Ishikawa (cell line): Measurements from ENCODE around the gene SSMEM1.

Source experiments
- CEBPB ChIP-seq: IDR thresholded peaks from 2 replicates; pipeline ENCODE4 v1.6.1; 2012
- CREB1 ChIP-seq: IDR thresholded peaks from 2 replicates; pipeline ENCODE4 v1.6.1; 2012; ENCODE audit warnings: low read depth
- RAD21 ChIP-seq: IDR thresholded peaks from 2 replicates; pipeline ENCODE4 v1.6.1; 2012; ENCODE audit warnings: low read depth
- TAF1 ChIP-seq: IDR thresholded peaks from 2 replicates; pipeline ENCODE4 v1.6.1; 2012; ENCODE audit warnings: low read depth, mild to moderate bottlenecking
- TEAD4 ChIP-seq: IDR thresholded peaks from 2 replicates; pipeline ENCODE4 v1.6.1; 2012
- YY1 ChIP-seq: IDR thresholded peaks from 2 replicates; pipeline ENCODE4 v1.6.1; 2012; ENCODE audit warnings: low read depth
- TF ChIP-seq, protein P1 (sequence below): IDR thresholded peaks from 2 replicates; pipeline ENCODE4 v1.6.1; 2012; ENCODE audit warnings: low read depth, mild to moderate bottlenecking
- TF ChIP-seq, protein P2 (sequence below): IDR thresholded peaks from 2 replicates; pipeline ENCODE4 v1.6.1; 2012

DNA sequence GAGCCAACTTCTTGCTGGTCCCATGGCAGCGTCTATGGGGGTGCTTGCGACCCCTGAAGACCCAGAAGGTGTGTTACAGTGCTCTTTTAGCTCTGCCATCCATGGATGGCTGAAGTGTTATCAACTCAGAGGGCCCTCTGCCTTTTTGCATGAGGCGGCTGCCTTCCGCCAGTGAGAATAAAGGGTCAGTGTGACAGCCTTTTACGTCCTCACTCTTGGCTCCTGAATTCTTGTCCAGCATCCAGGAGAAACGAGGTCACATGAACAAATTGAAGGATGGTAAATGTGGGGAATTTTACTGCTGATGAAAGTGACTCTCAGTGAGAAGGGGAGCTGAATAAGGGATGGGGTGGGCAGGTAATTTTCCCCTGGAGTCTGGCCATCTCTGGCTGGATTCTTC is 24.1 kb downstream of the SSMEM1 start:
- TF ChIP-seq RAD21 (no peak), CREB1 (no peak), TAF1 (no peak), TEAD4 (no peak), YY1 (no peak), CEBPB (no peak)
- TF ChIP-seq, protein P1, sequence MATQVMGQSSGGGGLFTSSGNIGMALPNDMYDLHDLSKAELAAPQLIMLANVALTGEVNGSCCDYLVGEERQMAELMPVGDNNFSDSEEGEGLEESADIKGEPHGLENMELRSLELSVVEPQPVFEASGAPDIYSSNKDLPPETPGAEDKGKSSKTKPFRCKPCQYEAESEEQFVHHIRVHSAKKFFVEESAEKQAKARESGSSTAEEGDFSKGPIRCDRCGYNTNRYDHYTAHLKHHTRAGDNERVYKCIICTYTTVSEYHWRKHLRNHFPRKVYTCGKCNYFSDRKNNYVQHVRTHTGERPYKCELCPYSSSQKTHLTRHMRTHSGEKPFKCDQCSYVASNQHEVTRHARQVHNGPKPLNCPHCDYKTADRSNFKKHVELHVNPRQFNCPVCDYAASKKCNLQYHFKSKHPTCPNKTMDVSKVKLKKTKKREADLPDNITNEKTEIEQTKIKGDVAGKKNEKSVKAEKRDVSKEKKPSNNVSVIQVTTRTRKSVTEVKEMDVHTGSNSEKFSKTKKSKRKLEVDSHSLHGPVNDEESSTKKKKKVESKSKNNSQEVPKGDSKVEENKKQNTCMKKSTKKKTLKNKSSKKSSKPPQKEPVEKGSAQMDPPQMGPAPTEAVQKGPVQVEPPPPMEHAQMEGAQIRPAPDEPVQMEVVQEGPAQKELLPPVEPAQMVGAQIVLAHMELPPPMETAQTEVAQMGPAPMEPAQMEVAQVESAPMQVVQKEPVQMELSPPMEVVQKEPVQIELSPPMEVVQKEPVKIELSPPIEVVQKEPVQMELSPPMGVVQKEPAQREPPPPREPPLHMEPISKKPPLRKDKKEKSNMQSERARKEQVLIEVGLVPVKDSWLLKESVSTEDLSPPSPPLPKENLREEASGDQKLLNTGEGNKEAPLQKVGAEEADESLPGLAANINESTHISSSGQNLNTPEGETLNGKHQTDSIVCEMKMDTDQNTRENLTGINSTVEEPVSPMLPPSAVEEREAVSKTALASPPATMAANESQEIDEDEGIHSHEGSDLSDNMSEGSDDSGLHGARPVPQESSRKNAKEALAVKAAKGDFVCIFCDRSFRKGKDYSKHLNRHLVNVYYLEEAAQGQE: no peak
- TF ChIP-seq, protein P2, sequence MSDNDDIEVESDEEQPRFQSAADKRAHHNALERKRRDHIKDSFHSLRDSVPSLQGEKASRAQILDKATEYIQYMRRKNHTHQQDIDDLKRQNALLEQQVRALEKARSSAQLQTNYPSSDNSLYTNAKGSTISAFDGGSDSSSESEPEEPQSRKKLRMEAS: no peak
